ENCODE data around the gene RCAN1. TPM values are rescaled to one million over a fixed set of nuclear protein-coding genes. Genes with fewer than 3 reads are reported as not detected.

RCAN1 gene
- total RNA-seq, 1 experiment from 2014 or later: 5.4 TPM

DNA sequence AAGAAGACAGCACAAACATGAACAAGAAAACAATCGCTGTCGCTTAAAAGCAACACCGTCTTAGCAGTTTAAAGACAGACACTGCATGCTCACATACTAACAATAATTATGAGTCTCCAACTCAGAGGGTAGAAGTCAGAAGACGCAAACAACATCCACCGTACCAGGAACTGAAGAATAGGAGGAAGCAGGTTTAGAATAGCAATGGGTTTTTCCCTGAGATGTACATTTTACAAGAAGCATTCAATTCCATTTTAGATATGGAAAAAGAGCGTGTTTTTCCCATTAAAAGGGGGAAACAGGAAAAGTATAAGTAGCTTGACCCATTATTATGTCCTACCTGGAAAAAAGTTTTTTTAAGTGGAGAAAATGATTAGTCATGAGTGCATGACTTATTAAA, 68.4 kb downstream of the RCAN1 start:
- DNase-seq (ENCODE audit: low spot score): no peak
- POLR2A ChIA-PET (ENCODE audit: low non-redundant PET): no interaction called here
- Histone ChIP-seq H3K27ac (ENCODE audit: low read depth, low read length, poor library complexity, severe bottlenecking) (no peak overlapping the region), H3K4me1 (ENCODE audit: insufficient read depth, low read length, poor library complexity, severe bottlenecking) (no peaks in the 10 kb centered on the region), H3K4me3 (ENCODE audit: low read depth, low read length, poor library complexity, severe bottlenecking) (no peak overlapping the region), H3K27me3 (replicated peaks; ENCODE audit: insufficient read depth, low read depth, low read length, poor library complexity) (no peaks in the 10 kb centered on the region), H3K36me3 (ENCODE audit: insufficient read depth, low read length, poor library complexity, severe bottlenecking) (no peaks in the 10 kb centered on the region), H3K9me3 (ENCODE audit: low read depth, low read length, poor library complexity, severe bottlenecking) (no peaks in the 10 kb centered on the region)
- intact Hi-C loops (cut with micrococcal nuclease; ENCODE audit: unreplicated experiment): no loop called here
- CTCF ChIA-PET: no interaction called here
- no peak for TF ChIP-seq EZH2 (IDR thresholded peaks at IDR 0.05; ENCODE audit: borderline replicate concordance, low read depth, low read length, poor library complexity, severe bottlenecking)
- TF ChIP-seq, protein P1, sequence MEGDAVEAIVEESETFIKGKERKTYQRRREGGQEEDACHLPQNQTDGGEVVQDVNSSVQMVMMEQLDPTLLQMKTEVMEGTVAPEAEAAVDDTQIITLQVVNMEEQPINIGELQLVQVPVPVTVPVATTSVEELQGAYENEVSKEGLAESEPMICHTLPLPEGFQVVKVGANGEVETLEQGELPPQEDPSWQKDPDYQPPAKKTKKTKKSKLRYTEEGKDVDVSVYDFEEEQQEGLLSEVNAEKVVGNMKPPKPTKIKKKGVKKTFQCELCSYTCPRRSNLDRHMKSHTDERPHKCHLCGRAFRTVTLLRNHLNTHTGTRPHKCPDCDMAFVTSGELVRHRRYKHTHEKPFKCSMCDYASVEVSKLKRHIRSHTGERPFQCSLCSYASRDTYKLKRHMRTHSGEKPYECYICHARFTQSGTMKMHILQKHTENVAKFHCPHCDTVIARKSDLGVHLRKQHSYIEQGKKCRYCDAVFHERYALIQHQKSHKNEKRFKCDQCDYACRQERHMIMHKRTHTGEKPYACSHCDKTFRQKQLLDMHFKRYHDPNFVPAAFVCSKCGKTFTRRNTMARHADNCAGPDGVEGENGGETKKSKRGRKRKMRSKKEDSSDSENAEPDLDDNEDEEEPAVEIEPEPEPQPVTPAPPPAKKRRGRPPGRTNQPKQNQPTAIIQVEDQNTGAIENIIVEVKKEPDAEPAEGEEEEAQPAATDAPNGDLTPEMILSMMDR (conservative IDR thresholded peaks at IDR 0.05; ENCODE audit: low read depth, low read length): no peak
- BruUV-seq (replicated peaks): no TSS peak

DNA sequence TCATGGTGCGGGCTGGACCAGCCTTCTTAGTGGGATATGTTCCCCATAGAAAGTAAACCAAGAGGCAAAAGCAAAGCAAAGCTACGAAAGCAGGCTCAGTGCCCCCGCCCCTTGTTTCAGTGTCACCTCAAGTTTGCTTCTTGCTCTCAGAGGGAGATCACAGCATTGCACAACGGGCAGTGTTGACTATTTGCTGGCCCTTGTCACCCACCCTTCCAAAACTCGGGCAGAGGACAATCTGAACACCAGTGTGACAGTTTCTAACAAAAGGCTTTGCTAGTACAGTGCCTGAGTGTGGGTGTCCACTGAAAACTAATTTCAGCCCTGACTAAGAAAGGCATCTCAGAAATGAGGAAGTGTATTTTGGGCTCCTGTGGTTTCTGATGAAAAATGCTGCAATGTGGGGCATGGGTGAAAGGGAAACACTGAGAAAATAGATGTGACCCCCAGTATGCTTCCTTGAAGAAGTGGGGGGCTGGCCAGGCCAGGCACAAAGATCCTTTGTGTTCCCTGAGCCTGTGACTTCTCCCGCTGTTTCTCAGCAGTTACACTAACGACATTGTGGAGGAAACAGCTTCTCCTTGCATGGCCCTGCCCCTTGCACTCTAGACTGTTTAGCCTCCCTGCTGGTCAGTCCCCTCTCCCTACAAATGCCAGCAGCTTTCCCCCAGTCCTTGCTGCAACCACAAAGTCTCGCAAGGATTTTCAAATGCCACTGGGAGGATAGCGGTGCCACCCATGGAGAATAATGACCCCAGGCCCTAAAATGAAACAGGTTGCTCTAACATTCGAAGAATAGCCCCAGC, 69.6 kb downstream of the RCAN1 start:
- Histone ChIP-seq H3K36me3 (ENCODE audit: insufficient read depth, low read length, poor library complexity, severe bottlenecking) (no peaks in the 10 kb centered on the region), H3K4me3 (ENCODE audit: low read depth, low read length, poor library complexity, severe bottlenecking) (no peak overlapping the region), H3K27me3 (replicated peaks; ENCODE audit: insufficient read depth, low read depth, low read length, poor library complexity) (no peaks in the 10 kb centered on the region), H3K4me1 (ENCODE audit: insufficient read depth, low read length, poor library complexity, severe bottlenecking) (no peaks in the 10 kb centered on the region), H3K9me3 (ENCODE audit: low read depth, low read length, poor library complexity, severe bottlenecking) (no peaks in the 10 kb centered on the region), H3K27ac (ENCODE audit: low read depth, low read length, poor library complexity, severe bottlenecking) (no peak overlapping the region)
- CTCF ChIA-PET: no interaction called here
- intact Hi-C loops (cut with micrococcal nuclease; ENCODE audit: unreplicated experiment): no loop called here
- DNase-seq (ENCODE audit: low spot score): no peak
- no TSS peak for BruUV-seq (replicated peaks)
- TF ChIP-seq, protein P1 (conservative IDR thresholded peaks at IDR 0.05; ENCODE audit: low read depth, low read length): no peak
- TF ChIP-seq EZH2 (IDR thresholded peaks at IDR 0.05; ENCODE audit: borderline replicate concordance, low read depth, low read length, poor library complexity, severe bottlenecking): no peak
- POLR2A ChIA-PET (ENCODE audit: low non-redundant PET): no interaction called here

DNA sequence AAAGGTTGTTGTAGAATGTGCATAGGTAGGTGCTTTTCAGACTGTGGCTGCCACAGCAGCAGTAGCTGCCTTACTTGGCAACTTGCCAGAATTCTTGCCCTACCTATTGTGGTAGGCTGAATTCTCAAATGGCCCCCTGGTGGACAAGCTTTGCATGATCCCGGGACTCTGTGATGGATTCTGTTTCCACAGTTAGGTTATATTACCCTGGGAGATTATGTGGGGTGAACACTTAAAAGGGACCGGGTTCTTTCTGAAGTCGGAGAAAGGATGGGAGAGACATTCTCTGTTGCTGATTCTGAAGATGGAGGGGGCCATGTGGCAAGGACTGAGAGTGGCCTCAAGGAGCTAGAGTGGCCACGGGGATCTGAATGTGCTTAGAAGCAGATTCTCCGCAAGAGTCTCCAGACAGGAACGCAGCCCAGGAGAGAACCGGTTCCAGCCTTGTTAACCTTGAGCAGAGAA, 70.8 kb downstream of the RCAN1 start:
- no peaks in the 10 kb centered on the region for H3K27me3 ChIP-seq (replicated peaks; ENCODE audit: insufficient read depth, low read depth, low read length, poor library complexity)
- TF ChIP-seq, protein P1 (conservative IDR thresholded peaks at IDR 0.05; ENCODE audit: low read depth, low read length): peak; percentile 62
- no peak for TF ChIP-seq EZH2 (IDR thresholded peaks at IDR 0.05; ENCODE audit: borderline replicate concordance, low read depth, low read length, poor library complexity, severe bottlenecking)
- no peak overlapping the region for H3K27ac ChIP-seq (ENCODE audit: low read depth, low read length, poor library complexity, severe bottlenecking)
- no TSS peak for BruUV-seq (replicated peaks)
- H3K4me3 ChIP-seq (ENCODE audit: low read depth, low read length, poor library complexity, severe bottlenecking): no peak overlapping the region
- H3K36me3 ChIP-seq (ENCODE audit: insufficient read depth, low read length, poor library complexity, severe bottlenecking): no peaks in the 10 kb centered on the region
- POLR2A ChIA-PET (ENCODE audit: low non-redundant PET): no interaction called here
- DNase-seq (ENCODE audit: low spot score): peak; percentile 83
- intact Hi-C loops (cut with micrococcal nuclease; ENCODE audit: unreplicated experiment): no loop called here
- H3K9me3 ChIP-seq (ENCODE audit: low read depth, low read length, poor library complexity, severe bottlenecking): no peaks in the 10 kb centered on the region
- CTCF ChIA-PET: interaction anchor here (0.5 to 1.3 kb wide), 6 partner anchors 9 to 620 kb away, joined by 3 to 8 read pairs (median 4); no protein-coding TSS in a partner anchor
- no peaks in the 10 kb centered on the region for H3K4me1 ChIP-seq (ENCODE audit: insufficient read depth, low read length, poor library complexity, severe bottlenecking)
